ENCODE data around the gene MYL6B. TPM values are rescaled to one million over a fixed set of nuclear protein-coding genes. Genes with fewer than 3 reads are reported as not detected.

Gene MYL6B
- total and polyA plus RNA-seq, 3 experiments from 2014 or later: 6.2 to 70.0 (median 68.6) TPM

DNA sequence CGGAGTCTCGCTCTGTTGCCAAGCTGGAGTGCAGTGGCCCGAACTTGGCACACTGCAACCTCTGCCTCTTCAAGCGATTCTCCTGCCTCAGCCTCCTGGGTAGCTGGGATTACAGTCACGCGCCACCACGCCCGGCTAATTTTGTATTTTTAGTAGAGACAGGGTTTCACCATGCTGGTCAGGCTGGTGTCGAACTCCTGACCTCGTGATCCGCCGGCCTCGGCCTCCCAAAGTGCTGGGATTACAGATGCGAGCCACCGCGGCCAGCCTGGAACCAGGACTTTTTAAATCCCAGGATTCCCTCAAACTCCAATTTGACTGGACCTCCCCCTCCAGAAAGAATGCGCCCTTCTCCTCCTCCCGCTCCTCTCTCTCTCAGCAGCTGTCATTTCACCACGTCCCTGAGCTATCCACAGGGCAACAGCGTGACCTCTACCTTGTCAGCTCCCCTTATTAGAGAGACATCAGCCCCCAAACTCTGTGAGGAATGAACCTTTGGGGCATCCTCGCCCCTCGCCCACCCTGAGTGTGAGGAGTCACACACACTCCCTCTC lies 22.4 kb upstream of the MYL6B start:
- peak overlapping the region; percentile 90 to 99 (median 98) for H3K27ac Mint-ChIP-seq
- Histone ChIP-seq H3K27me3 (ENCODE audit: insufficient read depth, low read length, poor library complexity, severe bottlenecking) (no peaks in the 10 kb centered on the region), H3K27ac (ENCODE audit: low read depth, low read length) (peak overlapping the region; percentile 90), H3K36me3 (ENCODE audit: insufficient read depth, low read length) (peaks cover 46% of the 10 kb centered on the region), H3K9me3 (ENCODE audit: low read length) (no peaks in the 10 kb centered on the region), H3K4me3 (ENCODE audit: low read length) (peak overlapping the region; percentile 90), H3K4me1 (ENCODE audit: insufficient read depth, low read length) (peaks cover 59% of the 10 kb centered on the region)
- ChIA-PET CTCF (interaction anchor here (0.9 to 8.6 kb wide), 6 partner anchors 10 to 60 kb away, joined by 3 to 121 read pairs (median 4); partner anchors contain the start of genes MYL6B, SMARCC2 and ZC3H10), POLR2A (interaction anchor here (0.6 to 4.5 kb wide), 3 partner anchors 22 to 59 kb away, joined by 3 to 58 read pairs (median 3); partner anchors contain the start of gene SMARCC2)
- H3K4me1 Mint-ChIP-seq: peaks cover 53 to 65% (median 62%) of the 10 kb centered on the region in 3 donors
- H3K36me3 Mint-ChIP-seq: peaks cover 27 to 61% (median 29%) of the 10 kb centered on the region in 3 donors
- H3K27me3 Mint-ChIP-seq: peaks cover 0 to 2% of the 10 kb centered on the region in 2 donors
- H3K4me3 Mint-ChIP-seq: peak overlapping the region; percentile 86 to 99 (median 98)
- no peak for DNase-seq
- H3K9me3 Mint-ChIP-seq: no peaks in the 10 kb centered on the region

DNA sequence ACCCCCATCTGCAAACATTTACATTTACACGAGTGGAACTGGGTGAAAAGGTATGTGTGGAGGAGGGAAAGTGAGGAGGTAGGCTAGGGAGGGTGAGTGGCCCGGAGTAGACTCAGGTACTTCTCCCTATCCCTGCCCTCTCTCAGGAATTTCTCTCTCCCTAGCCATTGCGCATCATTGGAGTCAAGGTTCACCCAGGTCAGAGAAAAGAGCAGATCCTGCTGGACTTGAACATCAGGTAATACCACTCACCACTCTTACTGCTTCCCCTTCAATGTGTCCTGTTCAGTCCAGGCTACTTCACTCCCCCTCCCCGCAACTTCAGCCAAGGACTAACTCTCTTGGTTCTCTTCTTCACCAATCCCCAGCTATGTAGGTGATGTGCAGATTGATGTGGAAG lies 21.5 kb upstream of the MYL6B start:
- H3K4me3 Mint-ChIP-seq: peak overlapping the region; percentile 57 to 99 (median 97)
- peaks cover 27 to 66% (median 29%) of the 10 kb centered on the region in 3 donors for H3K36me3 Mint-ChIP-seq
- peaks cover 53% of the 10 kb centered on the region for H3K36me3 ChIP-seq (ENCODE audit: insufficient read depth, low read length)
- no peaks in the 10 kb centered on the region for H3K27me3 ChIP-seq (ENCODE audit: insufficient read depth, low read length, poor library complexity, severe bottlenecking)
- peak overlapping the region; percentile 52 to 99 (median 98) for H3K27ac Mint-ChIP-seq
- H3K9me3 ChIP-seq (ENCODE audit: low read length): no peaks in the 10 kb centered on the region
- peak overlapping the region; percentile 90 for H3K27ac ChIP-seq (ENCODE audit: low read depth, low read length)
- peak overlapping the region; percentile 90 for H3K4me3 ChIP-seq (ENCODE audit: low read length)
- CTCF ChIA-PET: interaction anchor here (1.2 to 8.6 kb wide), 3 partner anchors 13 to 59 kb away, joined by 3 to 121 read pairs (median 3); partner anchors contain the start of genes SMARCC2 and ZC3H10
- no peak for DNase-seq
- POLR2A ChIA-PET: interaction anchor here (0.6 kb wide), 1 partner anchor 53 kb away, joined by 3 read pairs; no protein-coding TSS in a partner anchor
- H3K9me3 Mint-ChIP-seq: no peaks in the 10 kb centered on the region
- peaks cover 0 to 2% of the 10 kb centered on the region in 2 donors for H3K27me3 Mint-ChIP-seq
- peaks cover 52 to 61% (median 60%) of the 10 kb centered on the region in 3 donors for H3K4me1 Mint-ChIP-seq
- H3K4me1 ChIP-seq (ENCODE audit: insufficient read depth, low read length): peaks cover 52% of the 10 kb centered on the region

DNA sequence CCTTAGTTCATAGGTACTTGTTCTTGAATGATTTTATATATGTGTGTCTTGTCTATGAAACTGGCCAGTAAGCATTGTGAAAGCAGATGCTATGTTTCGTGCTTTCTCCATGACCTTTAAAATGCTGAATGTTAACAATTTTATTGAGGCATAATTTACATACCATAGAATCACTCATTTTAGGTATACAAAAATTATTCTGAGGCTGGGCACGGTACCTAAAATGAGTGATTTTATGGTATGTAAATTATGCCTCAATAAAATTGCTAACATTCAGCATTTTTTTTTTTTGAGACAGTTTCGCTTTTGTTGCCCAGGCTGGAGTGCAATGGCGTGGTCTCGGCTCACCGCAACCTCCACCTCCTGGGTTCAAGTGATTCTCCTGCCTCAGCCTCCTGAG lies 17.5 kb upstream of the MYL6B start:
- ChIA-PET POLR2A (no interaction called here), CTCF (no interaction called here)
- Histone ChIP-seq H3K27me3 (ENCODE audit: insufficient read depth, low read length, poor library complexity, severe bottlenecking) (no peaks in the 10 kb centered on the region), H3K27ac (ENCODE audit: low read depth, low read length) (no peak overlapping the region), H3K9me3 (ENCODE audit: low read length) (no peaks in the 10 kb centered on the region), H3K4me3 (ENCODE audit: low read length) (no peak overlapping the region), H3K36me3 (ENCODE audit: insufficient read depth, low read length) (peaks cover 87% of the 10 kb centered on the region), H3K4me1 (ENCODE audit: insufficient read depth, low read length) (peaks cover 71% of the 10 kb centered on the region)
- peaks cover 31 to 91% (median 47%) of the 10 kb centered on the region in 3 donors for H3K36me3 Mint-ChIP-seq
- H3K4me1 Mint-ChIP-seq: peaks cover 54 to 70% (median 64%) of the 10 kb centered on the region in 3 donors
- peaks cover 0 to 2% of the 10 kb centered on the region in 2 donors for H3K27me3 Mint-ChIP-seq
- peak overlapping the region in 3 of 8 donors; percentile 14 to 88 (median 51) for H3K27ac Mint-ChIP-seq
- H3K9me3 Mint-ChIP-seq: no peaks in the 10 kb centered on the region
- DNase-seq: no peak
- no peak overlapping the region for H3K4me3 Mint-ChIP-seq

DNA sequence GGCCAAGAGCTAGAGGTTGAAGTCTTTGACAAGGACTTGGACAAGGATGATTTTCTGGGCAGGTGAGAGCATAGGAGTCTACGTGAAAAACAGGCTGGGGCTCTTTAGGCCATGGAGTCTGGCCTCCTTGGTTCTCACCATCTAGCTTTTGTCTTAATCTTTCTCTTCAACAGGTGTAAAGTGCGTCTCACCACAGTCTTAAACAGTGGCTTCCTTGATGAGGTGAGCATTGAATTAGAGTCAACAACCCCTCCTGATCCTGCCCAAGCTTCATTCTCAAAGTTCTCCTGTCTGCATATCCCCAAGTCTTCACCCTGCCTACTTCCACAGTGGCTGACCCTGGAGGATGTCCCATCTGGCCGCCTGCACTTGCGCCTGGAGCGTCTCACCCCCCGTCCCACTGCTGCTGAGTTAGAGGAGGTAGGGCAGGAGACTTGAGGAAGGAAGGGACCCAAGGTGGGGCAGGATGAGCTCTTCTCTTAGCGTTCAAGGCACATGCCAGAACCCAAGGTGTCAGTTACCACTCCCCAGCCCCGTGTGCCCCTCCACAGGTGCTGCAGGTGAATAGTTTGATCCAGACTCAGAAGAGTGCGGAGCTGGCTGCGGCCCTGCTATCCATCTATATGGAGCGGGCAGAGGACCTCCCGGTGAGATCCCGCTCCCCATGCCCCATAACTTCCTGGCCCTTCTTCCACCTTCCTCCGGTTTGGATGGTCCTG lies 14.4 kb upstream of the MYL6B start:
- Histone ChIP-seq H3K4me1 (ENCODE audit: insufficient read depth, low read length) (peaks cover 68% of the 10 kb centered on the region), H3K27ac (ENCODE audit: low read depth, low read length) (no peak overlapping the region)
- peak overlapping the region in 4 of 7 donors; percentile 25 to 54 (median 42) for H3K4me3 Mint-ChIP-seq

DNA sequence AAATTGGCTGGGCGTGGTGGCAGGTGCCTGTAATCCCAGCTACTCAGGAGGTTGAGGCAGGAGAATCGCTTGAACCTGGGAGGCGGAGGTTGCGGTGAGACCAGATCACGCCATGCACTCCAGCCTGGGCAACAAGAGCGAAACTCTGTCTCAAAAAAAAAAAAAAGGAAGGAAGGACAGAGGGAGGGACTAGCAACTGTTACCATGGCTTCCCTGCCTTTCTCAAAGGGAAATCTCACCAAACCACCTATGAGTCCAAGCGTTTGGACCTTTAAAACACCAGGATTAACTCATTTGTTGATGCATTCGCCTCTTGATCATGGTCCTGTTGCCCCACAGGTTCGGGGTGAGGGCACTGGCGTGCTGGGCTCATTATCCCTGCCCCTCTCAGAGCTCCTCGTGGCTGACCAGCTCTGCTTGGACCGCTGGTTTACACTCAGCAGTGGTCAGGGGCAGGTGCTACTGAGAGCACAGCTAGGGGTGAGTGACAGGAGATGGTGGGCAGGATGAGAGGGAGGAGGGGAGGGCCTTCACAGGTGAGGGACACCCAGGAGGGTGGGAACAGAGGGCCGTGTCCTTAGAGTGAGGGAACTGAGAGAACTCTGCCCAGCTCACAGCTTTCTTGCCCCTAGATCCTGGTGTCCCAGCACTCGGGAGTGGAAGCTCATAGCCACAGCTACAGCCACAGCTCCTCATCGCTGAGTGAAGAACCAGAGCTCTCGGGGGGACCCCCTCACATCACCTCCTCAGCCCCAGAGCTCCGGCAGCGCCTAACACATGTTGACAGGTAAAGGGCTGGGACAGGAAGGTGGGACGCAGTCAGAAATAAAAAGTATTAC lies 10.2 kb upstream of the MYL6B start:
- POLR2A ChIA-PET: interaction anchor here (0.6 to 1.6 kb wide), 3 partner anchors 10 to 542 kb away, joined by 3 to 8 read pairs (median 5); no protein-coding TSS in a partner anchor
- H3K27me3 Mint-ChIP-seq: no peaks in the 10 kb centered on the region
- H3K4me3 Mint-ChIP-seq: peak overlapping the region in 1 of 7 donors; percentile 15
- Histone ChIP-seq H3K36me3 (ENCODE audit: insufficient read depth, low read length) (peaks cover 71% of the 10 kb centered on the region), H3K4me1 (ENCODE audit: insufficient read depth, low read length) (peaks cover 47% of the 10 kb centered on the region), H3K4me3 (ENCODE audit: low read length) (no peak overlapping the region), H3K27ac (ENCODE audit: low read depth, low read length) (no peak overlapping the region), H3K9me3 (ENCODE audit: low read length) (no peaks in the 10 kb centered on the region), H3K27me3 (ENCODE audit: insufficient read depth, low read length, poor library complexity, severe bottlenecking) (no peaks in the 10 kb centered on the region)
- H3K9me3 Mint-ChIP-seq: no peaks in the 10 kb centered on the region
- DNase-seq: no peak
- peaks cover 26 to 79% (median 36%) of the 10 kb centered on the region in 3 donors for H3K36me3 Mint-ChIP-seq
- H3K4me1 Mint-ChIP-seq: peaks cover 45 to 55% (median 51%) of the 10 kb centered on the region in 3 donors
- H3K27ac Mint-ChIP-seq: peak overlapping the region in 7 of 8 donors; percentile 38 to 86 (median 76)
- CTCF ChIA-PET: interaction anchor here (1.0 to 1.5 kb wide), 2 partner anchors 10 to 12 kb away, joined by 3 to 4 read pairs; no protein-coding TSS in a partner anchor

More for the DNA sequence above, 14.4 kb upstream of the MYL6B start:
- CTCF ChIA-PET: interaction anchor here (0.9 to 2.6 kb wide), 4 partner anchors 11 to 52 kb away, joined by 3 to 10 read pairs (median 6); partner anchors contain the start of genes MYL6B and SMARCC2
- Mint-ChIP-seq H3K9me3 (no peaks in the 10 kb centered on the region), H3K27me3 (no peaks in the 10 kb centered on the region), H3K4me1 (peaks cover 48 to 55% (median 54%) of the 10 kb centered on the region in 3 donors), H3K27ac (peak overlapping the region; percentile 46 to 87 (median 75)), H3K36me3 (peaks cover 18 to 90% (median 35%) of the 10 kb centered on the region in 3 donors)
- POLR2A ChIA-PET: interaction anchor here (0.5 to 0.9 kb wide), 3 partner anchors 9 to 391 kb away, joined by 3 to 5 read pairs (median 3); no protein-coding TSS in a partner anchor
- Histone ChIP-seq H3K27me3 (ENCODE audit: insufficient read depth, low read length, poor library complexity, severe bottlenecking) (no peaks in the 10 kb centered on the region), H3K36me3 (ENCODE audit: insufficient read depth, low read length) (peaks cover 85% of the 10 kb centered on the region), H3K4me3 (ENCODE audit: low read length) (no peak overlapping the region), H3K9me3 (ENCODE audit: low read length) (no peaks in the 10 kb centered on the region)
- DNase-seq: peak in 1 of 5 donors; percentile 52

DNA sequence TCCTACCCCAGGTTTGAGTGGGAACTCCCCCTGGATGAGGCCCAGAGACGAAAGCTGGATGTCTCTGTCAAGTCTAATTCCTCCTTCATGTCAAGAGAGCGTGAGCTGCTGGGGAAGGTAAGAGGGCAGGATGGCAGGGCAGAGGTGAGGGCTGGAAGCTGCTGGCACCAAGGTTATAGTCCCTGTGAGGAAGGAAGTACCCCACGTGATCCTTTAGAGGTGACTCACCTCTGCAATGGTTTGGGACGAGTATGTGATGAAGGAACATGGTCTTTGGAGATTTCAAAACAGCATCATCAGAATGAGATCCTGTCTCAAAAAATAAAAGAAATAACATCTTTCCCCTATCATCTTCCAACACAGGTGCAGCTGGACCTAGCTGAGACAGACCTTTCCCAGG lies 9.2 kb upstream of the MYL6B start:
- Mint-ChIP-seq H3K9me3 (no peaks in the 10 kb centered on the region), H3K27me3 (no peaks in the 10 kb centered on the region), H3K27ac (peak overlapping the region; percentile 38 to 90 (median 76)), H3K36me3 (peaks cover 26 to 69% (median 30%) of the 10 kb centered on the region in 3 donors), H3K4me1 (peaks cover 37 to 47% (median 41%) of the 10 kb centered on the region in 3 donors), H3K4me3 (no peak overlapping the region)
- ChIA-PET POLR2A (interaction anchor here (0.6 to 1.6 kb wide), 2 partner anchors 9 to 47 kb away, joined by 3 to 5 read pairs; no protein-coding TSS in a partner anchor), CTCF (interaction anchor here (1.0 to 1.5 kb wide), 2 partner anchors 9 to 13 kb away, joined by 3 to 4 read pairs; no protein-coding TSS in a partner anchor)
- H3K27me3 ChIP-seq (ENCODE audit: insufficient read depth, low read length, poor library complexity, severe bottlenecking): no peaks in the 10 kb centered on the region
- DNase-seq: no peak
- H3K27ac ChIP-seq (ENCODE audit: low read depth, low read length): no peak overlapping the region
- H3K4me1 ChIP-seq (ENCODE audit: insufficient read depth, low read length): peaks cover 36% of the 10 kb centered on the region
- H3K4me3 ChIP-seq (ENCODE audit: low read length): no peak overlapping the region
- H3K36me3 ChIP-seq (ENCODE audit: insufficient read depth, low read length): peaks cover 60% of the 10 kb centered on the region
- H3K9me3 ChIP-seq (ENCODE audit: low read length): no peaks in the 10 kb centered on the region

DNA sequence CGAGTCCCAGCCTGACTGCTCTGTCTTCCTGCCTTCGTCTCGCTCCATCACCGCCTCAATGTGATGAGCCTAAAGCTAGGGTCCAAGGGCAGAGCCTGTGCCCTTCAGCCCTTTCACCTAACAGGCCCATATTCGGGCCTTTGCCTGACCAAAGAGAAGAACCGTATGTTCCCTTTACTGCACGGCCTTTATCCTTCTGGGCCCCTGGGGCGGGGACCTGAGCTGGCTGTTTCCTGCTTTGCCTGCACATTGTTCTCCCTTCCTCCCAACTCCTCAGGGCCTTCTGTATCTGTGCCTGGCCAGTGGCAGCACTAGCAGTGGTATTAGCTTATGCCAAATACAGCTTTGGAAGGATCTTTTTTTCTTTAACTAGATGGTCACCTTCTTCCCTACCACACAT lies 8.5 kb upstream of the MYL6B start:
- H3K9me3 ChIP-seq (ENCODE audit: low read length): no peaks in the 10 kb centered on the region
- H3K36me3 ChIP-seq (ENCODE audit: insufficient read depth, low read length): peaks cover 54% of the 10 kb centered on the region
- Mint-ChIP-seq H3K4me1 (peaks cover 30 to 41% (median 34%) of the 10 kb centered on the region in 3 donors), H3K27ac (peak overlapping the region in 6 of 8 donors; percentile 17 to 86 (median 67)), H3K9me3 (no peaks in the 10 kb centered on the region), H3K27me3 (no peaks in the 10 kb centered on the region), H3K36me3 (peaks cover 20 to 62% (median 27%) of the 10 kb centered on the region in 3 donors), H3K4me3 (no peak overlapping the region)
- no peaks in the 10 kb centered on the region for H3K27me3 ChIP-seq (ENCODE audit: insufficient read depth, low read length, poor library complexity, severe bottlenecking)
- ChIA-PET POLR2A (interaction anchor here (0.6 to 1.4 kb wide), 3 partner anchors 16 to 47 kb away, joined by 3 to 9 read pairs (median 3); partner anchors contain the start of gene ESYT1), CTCF (interaction anchor here (1.2 to 1.7 kb wide), 3 partner anchors 15 to 122 kb away, joined by 3 to 4 read pairs (median 4); partner anchors contain the start of gene ZC3H10)
- no peak overlapping the region for H3K27ac ChIP-seq (ENCODE audit: low read depth, low read length)
- H3K4me1 ChIP-seq (ENCODE audit: insufficient read depth, low read length): peaks cover 30% of the 10 kb centered on the region
- H3K4me3 ChIP-seq (ENCODE audit: low read length): no peak overlapping the region
- DNase-seq: no peak

All from CD8-positive, alpha-beta memory T cell (primary cell).